ENCODE measurements around the gene ART1.

Gene ART1

DNA sequence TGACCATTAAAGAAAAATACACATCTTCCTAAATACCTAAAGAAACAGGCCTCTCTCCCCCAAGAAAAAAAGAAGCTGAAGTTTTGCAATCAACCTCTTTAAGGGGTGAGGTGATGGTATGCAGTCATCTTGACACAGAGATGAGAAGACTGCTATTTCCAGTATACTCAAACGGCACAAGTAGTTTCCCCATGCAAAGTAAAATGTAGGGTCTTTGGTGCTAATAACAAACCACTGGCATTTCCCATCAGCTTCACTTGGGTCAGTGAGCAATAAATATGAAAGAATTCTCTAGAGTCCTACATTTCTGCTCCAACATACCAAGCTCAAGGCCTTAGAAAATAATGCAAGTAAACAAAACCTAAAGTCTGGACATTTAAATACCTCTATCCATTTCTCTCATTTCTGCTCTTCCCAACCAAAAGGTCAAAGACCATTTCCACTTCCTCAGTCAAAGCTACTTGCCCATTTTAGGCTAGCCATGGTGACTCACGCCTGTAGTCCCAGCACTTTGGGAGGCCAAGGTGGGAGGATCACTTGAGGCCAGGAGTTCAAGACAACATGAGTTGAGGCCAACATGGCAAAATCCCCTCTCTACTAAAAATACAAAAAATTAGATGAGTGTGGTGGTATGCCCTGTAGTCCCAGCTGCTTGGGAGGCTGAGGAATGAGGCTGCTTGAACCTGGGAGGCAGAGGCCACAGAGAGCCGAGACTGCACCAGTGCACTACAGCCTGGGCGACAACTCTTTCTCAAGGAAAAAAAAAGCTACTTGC lies 65.7 kb downstream of the ART1 start:
- TF ChIP-seq CTCF (IDR thresholded peaks at IDR 0.05; ENCODE audit: insufficient read depth, low read length, poor library complexity, severe bottlenecking) = no peak

DNA sequence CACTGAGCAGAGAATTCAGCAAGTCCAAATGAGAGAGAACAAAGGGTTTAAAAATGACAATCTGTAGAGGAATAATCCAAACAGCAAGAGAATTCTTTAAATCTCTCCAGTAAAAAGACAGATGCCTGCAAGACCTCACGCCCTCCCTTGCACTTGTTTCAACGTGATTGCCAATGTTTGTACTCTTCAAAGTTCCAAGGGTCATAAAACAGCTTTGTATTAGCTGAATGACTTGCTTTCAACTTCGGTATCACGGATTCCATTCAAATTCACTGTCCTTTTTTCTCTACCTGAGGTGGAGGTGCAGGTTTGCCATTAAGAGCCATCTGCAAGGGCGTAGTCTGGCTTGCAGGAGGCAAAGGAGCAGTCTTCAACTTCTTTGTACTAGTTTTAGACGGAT lies 67.3 kb downstream of the ART1 start:
- peaks cover 16% of the 10 kb centered on the region for H3K36me3 ChIP-seq (ENCODE audit: control insufficient read depth, insufficient read depth, low read length)

More for the DNA sequence above, 65.7 kb downstream of the ART1 start:
- DNase-seq (ENCODE audit: extremely low read depth, insufficient read length) = no peak
- H3K36me3 ChIP-seq (ENCODE audit: control insufficient read depth, insufficient read depth, low read length) = peaks cover 14% of the 10 kb centered on the region
- no peak overlapping the region for H3K4me3 ChIP-seq (replicated peaks; ENCODE audit: low read depth, low read length)
- no peaks in the 10 kb centered on the region for H3K27me3 ChIP-seq (replicated peaks; ENCODE audit: control insufficient read depth, insufficient read depth, low read length)

More for the DNA sequence above, 67.3 kb downstream of the ART1 start:
- DNase-seq (ENCODE audit: extremely low read depth, insufficient read length) = no peak
- no peak overlapping the region for H3K4me3 ChIP-seq (replicated peaks; ENCODE audit: low read depth, low read length)
- TF ChIP-seq CTCF (IDR thresholded peaks at IDR 0.05; ENCODE audit: insufficient read depth, low read length, poor library complexity, severe bottlenecking) = no peak
- no peaks in the 10 kb centered on the region for H3K27me3 ChIP-seq (replicated peaks; ENCODE audit: control insufficient read depth, insufficient read depth, low read length)

Measured in GM06990 (cell line).